ENCODE measurements around the gene TUBG2.

Gene TUBG2

DNA sequence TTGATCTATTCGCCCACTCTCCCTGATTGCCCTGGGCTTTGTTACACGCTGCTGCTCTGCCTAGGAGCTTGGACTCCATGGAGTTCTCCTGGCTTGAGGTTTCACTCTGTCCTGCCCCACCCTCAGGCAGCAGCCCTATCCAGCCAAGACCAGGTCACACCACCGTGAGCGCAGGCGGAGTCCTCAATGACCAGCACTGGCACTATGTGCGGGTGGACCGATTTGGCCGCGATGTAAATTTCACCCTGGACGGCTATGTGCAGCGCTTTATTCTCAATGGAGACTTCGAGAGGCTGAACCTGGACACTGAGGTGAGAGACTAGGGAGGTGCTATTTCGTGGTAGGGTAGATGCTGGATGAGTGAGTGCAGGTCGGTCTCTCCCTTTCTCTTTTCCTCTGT, 26.7 kb downstream of the TUBG2 start:
- no peak for TF ChIP-seq CTCF (IDR thresholded peaks at IDR 0.05; ENCODE audit: control insufficient read depth, extremely low read depth, insufficient read depth)
- no peak overlapping the region for H3K4me3 ChIP-seq (ENCODE audit: low read depth, low read length)
- DNase-seq (ENCODE audit: low read depth), result no peak

GRCh38 chr17:42686520-42687128, 27.5 kb downstream of the TUBG2 start:
- no peak for TF ChIP-seq CTCF (IDR thresholded peaks at IDR 0.05; ENCODE audit: control insufficient read depth, extremely low read depth, insufficient read depth)
- no peak for DNase-seq (ENCODE audit: low read depth)
- H3K4me3 ChIP-seq (ENCODE audit: low read depth, low read length), result no peak overlapping the region

DNA sequence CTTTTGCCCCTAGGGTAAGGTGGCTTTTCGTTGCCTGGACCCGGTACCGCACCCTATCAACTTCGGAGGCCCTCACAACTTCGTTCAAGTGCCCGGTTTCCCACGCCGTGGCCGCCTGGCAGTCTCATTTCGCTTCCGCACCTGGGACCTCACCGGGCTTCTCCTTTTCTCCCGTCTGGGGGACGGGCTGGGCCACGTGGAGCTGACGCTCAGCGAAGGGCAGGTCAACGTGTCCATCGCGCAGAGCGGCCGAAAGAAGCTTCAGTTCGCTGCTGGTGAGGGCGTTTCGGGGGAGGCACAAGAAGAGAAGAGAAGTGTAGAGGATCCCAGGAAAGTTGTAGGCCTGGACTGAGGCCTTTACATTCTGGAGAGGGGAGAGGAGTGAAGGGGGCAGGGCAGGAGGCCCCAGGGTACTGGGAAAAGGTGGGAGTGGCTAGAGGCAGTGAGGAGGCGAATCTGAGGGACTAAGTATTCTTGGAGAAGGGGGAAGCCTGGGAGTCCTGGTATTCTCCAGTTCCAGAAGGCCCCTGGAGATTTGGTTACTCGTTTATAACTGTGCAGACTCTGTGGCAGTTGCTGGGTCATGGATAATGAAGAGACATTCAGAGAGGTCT, 28.7 kb downstream of the TUBG2 start:
- no peak overlapping the region for H3K4me3 ChIP-seq (ENCODE audit: low read depth, low read length)
- TF ChIP-seq CTCF (IDR thresholded peaks at IDR 0.05; ENCODE audit: control insufficient read depth, extremely low read depth, insufficient read depth), result no peak
- no peak for DNase-seq (ENCODE audit: low read depth)

- no peak for DNase-seq (ENCODE audit: low read depth)
- TF ChIP-seq CTCF (IDR thresholded peaks at IDR 0.05; ENCODE audit: control insufficient read depth, extremely low read depth, insufficient read depth), result no peak
- no peak overlapping the region for H3K4me3 ChIP-seq (ENCODE audit: low read depth, low read length)
These were observed 31.5 kb downstream of the TUBG2 start for GRCh38 chr17:42690596-42690995.

GRCh38 chr17:42691021-42691545, 32.0 kb downstream of the TUBG2 start:
- no peak overlapping the region for H3K4me3 ChIP-seq (ENCODE audit: low read depth, low read length)
- DNase-seq (ENCODE audit: low read depth), result no peak
- TF ChIP-seq CTCF (IDR thresholded peaks at IDR 0.05; ENCODE audit: control insufficient read depth, extremely low read depth, insufficient read depth), result no peak

GRCh38 chr17:42692489-42692888, 33.4 kb downstream of the TUBG2 start:
- DNase-seq (ENCODE audit: low read depth), result no peak
- H3K4me3 ChIP-seq (ENCODE audit: low read depth, low read length), result no peak overlapping the region
- TF ChIP-seq CTCF (IDR thresholded peaks at IDR 0.05; ENCODE audit: control insufficient read depth, extremely low read depth, insufficient read depth), result no peak

DNA sequence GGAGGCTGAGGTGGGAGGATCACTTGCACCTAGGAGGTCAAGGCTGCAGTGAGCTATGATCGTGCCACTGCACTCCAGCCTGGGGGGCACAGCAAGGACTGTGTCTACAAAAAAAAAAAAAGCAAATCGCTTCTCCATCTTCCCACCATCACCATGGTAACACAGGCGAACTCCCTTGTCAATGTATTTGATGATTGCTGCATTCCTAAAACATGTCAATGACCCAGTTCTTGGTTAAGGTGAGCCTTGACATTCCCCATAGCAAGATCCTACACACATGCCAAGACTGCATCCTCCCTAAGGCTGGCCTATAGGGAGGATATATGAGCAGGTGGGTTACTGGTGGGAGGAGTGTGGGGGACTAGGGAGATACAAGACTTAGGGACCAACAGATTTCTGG, 35.4 kb downstream of the TUBG2 start:
- H3K4me3 ChIP-seq (ENCODE audit: low read depth, low read length), result no peak overlapping the region
- no peak for DNase-seq (ENCODE audit: low read depth)
- TF ChIP-seq CTCF (IDR thresholded peaks at IDR 0.05; ENCODE audit: control insufficient read depth, extremely low read depth, insufficient read depth), result no peak
